Fibroblast of villous mesenchyme (primary cell): Measurements from ENCODE around the gene TCEAL3. TPM values are rescaled to one million over a fixed set of nuclear protein-coding genes. Genes with fewer than 3 reads are reported as not detected.
A peak's percentile ranks its signal among the peaks of the same experiment; 100 is the strongest.
"Not testable (repeated sequence)": the region's sequence is repeated elsewhere in the genome, so short reads cannot be mapped to it uniquely, and the experiment has no call there.

Experiments used
- DNase-seq: peaks from one replicate; pipeline ENCODE4 v3.0.0-alpha.2; 2010; ENCODE audit warnings: low read depth
- H3K4me3 ChIP-seq: 2 replicates; pipeline ENCODE4 v1.5.1; 2011; ENCODE audit warnings: low read depth, mild to moderate bottlenecking, low read length
- total RNA-seq: library from RNA; depleted of rRNA; stranded (reverse); fragments of >200 nt; gene quantifications from 2 replicates; pipeline ENCODE4 v1.2.3, GENCODE V29; 2012
- TF ChIP-seq, protein P1 (sequence below): IDR thresholded peaks from 2 replicates; pipeline ENCODE4 v1.5.1; 2012; ENCODE audit warnings: low read depth, mild to moderate bottlenecking, low read length; ENCODE audit not compliant: insufficient read depth

Gene TCEAL3
- total RNA-seq, 1 donor = 19.4 TPM

DNA sequence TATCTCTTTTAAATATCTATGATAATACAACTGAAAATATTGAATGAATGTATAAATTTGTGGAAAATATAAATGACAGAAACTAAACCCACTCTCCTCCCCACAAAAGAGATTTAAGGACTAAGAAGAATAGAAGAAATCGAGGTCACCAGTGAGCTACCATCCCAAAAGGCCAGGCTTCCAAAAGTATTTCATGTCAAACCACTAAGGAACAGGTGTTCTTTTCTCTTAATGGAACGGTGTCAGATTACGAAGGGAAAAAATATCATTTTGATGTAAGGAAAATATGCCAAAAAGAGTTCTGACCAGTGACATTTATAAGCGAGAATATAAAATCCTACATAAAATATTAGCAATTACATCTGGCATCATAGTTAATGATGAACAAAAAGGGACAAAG is 36.0 kb upstream of the TCEAL3 start:
- no peak for DNase-seq
- H3K4me3 ChIP-seq = no peak overlapping the region
- TF ChIP-seq, protein P1, sequence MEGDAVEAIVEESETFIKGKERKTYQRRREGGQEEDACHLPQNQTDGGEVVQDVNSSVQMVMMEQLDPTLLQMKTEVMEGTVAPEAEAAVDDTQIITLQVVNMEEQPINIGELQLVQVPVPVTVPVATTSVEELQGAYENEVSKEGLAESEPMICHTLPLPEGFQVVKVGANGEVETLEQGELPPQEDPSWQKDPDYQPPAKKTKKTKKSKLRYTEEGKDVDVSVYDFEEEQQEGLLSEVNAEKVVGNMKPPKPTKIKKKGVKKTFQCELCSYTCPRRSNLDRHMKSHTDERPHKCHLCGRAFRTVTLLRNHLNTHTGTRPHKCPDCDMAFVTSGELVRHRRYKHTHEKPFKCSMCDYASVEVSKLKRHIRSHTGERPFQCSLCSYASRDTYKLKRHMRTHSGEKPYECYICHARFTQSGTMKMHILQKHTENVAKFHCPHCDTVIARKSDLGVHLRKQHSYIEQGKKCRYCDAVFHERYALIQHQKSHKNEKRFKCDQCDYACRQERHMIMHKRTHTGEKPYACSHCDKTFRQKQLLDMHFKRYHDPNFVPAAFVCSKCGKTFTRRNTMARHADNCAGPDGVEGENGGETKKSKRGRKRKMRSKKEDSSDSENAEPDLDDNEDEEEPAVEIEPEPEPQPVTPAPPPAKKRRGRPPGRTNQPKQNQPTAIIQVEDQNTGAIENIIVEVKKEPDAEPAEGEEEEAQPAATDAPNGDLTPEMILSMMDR = no peak

DNA sequence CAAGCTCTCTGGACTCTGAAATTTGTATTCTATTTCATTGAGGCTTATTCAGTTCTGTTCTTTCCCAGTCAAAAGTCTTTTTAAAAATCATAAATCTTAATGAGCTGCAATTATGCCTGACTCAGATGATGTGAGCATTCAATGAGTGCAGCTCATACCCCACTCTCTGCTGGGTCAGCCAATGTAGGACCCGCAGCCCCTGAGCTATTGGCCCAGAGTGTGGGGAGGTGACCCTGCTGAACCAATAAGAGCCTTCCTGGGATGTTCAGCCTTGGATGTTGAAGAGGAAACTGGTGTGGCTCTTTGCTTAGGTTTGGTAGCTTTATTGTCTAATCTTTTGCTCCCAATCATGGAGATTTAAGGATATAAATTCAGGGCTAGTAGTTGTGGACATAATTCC is 34.6 kb upstream of the TCEAL3 start:
- no peak for DNase-seq
- no peak overlapping the region for H3K4me3 ChIP-seq
- TF ChIP-seq, protein P1 = no peak

- peak; percentile 22 for DNase-seq
- TF ChIP-seq, protein P1 = no peak
- peak overlapping the region; percentile 76 for H3K4me3 ChIP-seq
These were observed 23.2 kb upstream of the TCEAL3 start for GRCh38 chrX:103584596-103584995.

DNA sequence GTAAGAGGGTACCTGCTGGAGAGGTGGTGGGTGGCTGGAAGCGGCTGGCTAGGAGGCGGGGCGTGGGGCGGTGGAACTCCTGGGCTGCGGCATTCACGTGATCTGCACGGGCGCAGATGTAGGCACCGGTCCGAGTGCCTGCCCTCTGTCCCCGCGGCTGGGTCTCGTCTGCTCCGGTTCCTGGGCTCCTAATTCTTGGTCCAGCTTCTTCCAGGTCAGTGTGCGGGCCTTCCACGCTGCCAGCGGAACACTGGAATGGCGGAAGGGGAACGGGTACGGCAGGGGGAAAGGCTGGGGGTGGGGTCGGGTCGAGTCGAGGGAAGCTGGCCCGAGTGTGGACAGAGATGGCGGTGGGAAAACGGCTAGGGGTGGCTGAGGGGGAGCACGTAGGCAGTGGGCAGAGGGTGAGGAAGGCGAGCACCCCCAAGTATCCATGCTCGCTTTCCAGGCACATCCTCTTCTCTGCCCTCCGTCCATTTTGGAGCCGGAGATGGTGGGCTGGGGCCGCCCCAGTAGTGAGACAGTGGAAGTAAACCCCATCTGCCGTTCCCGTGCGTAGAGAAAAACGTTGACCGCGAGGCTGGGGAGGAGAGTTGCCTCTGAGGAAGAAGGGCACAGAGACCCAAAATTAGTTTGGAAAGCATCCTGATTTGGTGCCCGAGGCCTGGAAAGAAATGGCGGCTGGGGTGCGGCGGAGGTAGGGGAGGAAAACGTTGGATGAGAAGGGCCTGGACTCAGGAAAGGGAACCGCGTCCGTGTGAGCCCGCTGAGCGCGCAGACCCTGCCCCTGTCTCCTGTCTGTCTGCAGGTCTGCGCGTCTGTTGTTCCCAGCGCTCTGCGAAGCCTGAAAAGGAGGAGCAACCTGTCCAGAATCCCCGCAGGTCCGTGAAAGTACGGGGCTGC is 22.1 kb upstream of the TCEAL3 start, which contains the start of gene TCEAL4:
Gene TCEAL4, plus strand, starts transcription at position 105 of the 903 bp plus-strand sequence. CDS start 1,161 bp downstream, outside the sequence.
- H3K4me3 ChIP-seq = peak within 1 kb of the TSS; percentile 76
- DNase-seq = peak; percentile 23
- TF ChIP-seq, protein P1 = no peak

DNA sequence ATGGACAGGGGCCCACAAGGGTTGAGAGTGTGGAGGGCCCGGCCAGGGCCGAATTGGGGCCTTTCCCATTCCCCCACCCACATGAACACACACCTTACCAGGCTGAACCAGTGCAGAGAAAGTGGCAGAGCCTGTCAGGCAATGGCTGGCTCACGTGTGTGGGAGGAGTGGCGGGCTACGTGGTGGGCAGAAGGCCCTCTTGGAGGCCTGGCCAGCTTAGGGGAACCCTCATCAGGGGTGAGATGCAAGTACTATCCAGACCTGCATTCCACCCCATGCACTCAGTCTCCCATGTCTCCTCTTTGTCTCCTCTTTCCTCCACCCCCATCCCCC is 21.5 kb upstream of the TCEAL3 start:
- no peak for DNase-seq
- H3K4me3 ChIP-seq = peak overlapping the region; percentile 76
- TF ChIP-seq, protein P1 = no peak

DNA sequence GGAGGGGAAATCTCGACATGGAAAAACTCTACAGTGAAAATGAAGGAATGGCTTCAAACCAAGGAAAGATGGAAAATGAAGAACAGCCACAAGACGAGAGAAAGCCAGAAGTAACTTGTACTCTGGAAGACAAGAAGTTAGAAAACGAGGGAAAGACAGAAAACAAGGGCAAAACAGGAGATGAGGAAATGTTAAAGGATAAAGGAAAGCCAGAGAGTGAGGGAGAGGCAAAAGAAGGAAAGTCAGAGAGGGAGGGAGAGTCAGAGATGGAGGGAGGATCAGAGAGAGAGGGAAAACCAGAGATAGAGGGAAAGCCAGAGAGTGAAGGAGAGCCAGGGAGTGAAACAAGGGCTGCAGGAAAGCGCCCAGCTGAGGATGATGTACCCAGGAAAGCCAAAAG is 21.1 kb upstream of the TCEAL3 start:
- TF ChIP-seq, protein P1 = no peak
- no peak for DNase-seq
- H3K4me3 ChIP-seq = peak overlapping the region; percentile 76

GRCh38 chrX:103592295-103592694 is 15.5 kb upstream of the TCEAL3 start:
- H3K4me3 ChIP-seq, DNase-seq: not testable (repeated sequence)

- DNase-seq = not testable (repeated sequence)
These were observed 12.6 kb upstream of the TCEAL3 start for GRCh38 chrX:103595202-103595601.

More at GRCh38 chrX:103595202-103595601, 12.6 kb upstream of the TCEAL3 start:
- H3K4me3 ChIP-seq = not testable (repeated sequence)
